Left cardiac atrium (tissue), 4 donors: Measurements from ENCODE around the gene NHLH2. TPM values are rescaled to one million over a fixed set of nuclear protein-coding genes. Genes with fewer than 3 reads are reported as not detected.

Experiments
- ATAC-seq, 2 donors: fragments of 200-7000 bp; cut with Tn5 transposase; one replicate each; pipeline ENCODE4 v1.9.1; 2020; ENCODE audit warnings: mild to moderate bottlenecking in 2 of 2, moderate library complexity in 2 of 2
- DNase-seq: peaks from one replicate; pipeline ENCODE4 v3.0.0-alpha.2; 2020
- intact Hi-C, 2 donors: fragments of 100-400 bp; cut with DNase I; formaldehyde crosslinking; loops; one replicate each; pipeline versions ENCODE4 v1.14.1 to v1.15.1; 2022 to 2023
- total RNA-seq, 2 donors: library from RNA; stranded (reverse); fragmentation: NEBNext Ultra II Directional; extraction: Animal tissue kit (Norgen Biotek cat#: 25700); gene quantifications; one replicate each; pipeline ENCODE4 v1.2.1, GENCODE V29; 2021
- donor health status: DM: no; HTN: yes; CAD: no.
- donor health status: DM: no; HTN: yes; CAD: no; lungs with severe emphysema.
- donor health status: DM: yes; HTN: yes; CAD: no.
- donor health status: Dilated cardiomyopathy.

Gene NHLH2
- total RNA-seq, 2 donors from 2014 or later: not detected

DNA sequence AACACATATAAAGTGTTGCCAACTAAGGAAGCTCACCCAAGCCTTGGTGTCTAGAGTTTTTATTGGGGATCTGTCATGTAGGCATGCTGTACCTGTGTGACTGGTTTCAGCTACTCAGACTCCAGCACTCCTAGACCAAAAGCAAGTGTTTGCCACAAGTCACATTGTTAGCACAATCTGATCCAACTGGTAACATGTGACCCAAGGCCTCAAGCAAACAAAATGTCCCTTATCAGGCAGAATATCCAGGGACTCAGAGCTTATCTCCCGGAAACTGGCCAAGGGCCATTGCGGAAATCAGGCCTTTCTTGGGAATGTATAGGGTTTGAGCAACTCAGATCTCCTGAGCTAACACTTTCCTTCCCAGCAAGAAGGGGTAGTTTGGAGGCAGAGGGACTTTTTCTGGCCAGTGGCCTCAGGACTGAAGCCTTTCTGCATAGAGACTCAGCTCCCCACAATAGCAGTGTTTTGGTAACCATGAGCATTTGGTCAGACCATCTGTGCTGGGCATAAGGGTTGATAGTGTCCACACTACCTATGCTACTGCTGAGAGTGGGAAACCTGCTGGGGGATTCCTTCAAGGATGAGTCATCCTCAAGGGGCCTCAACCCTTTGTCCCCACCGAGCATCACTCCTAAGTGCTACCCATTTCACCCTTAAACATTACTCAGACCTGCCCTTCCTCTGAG, 29.6 kb downstream of the NHLH2 start:
- DNase-seq (peak; percentile 25), ATAC-seq (peak in 1 of 2 donors; percentile 26)
- intact Hi-C loops: no loop called here

DNA sequence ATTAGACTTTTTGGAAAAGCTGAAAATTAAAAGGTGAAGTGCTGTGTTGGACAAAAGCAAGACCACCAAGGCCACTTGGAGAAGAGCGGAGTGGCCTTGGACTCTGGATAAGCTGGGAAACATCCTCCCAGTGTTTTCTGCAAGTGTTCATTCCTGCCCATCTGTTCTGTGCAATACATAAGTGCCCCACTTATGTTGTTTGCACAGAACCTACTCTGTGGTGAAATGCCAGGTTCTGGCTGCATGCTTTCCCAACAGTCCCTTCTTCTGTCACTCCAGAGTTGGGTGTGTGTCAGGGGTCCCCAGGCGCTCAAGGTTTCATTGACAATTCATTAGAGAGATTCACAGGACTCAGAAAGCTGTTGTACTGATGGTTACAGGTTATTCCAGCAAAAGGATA, 30.3 kb downstream of the NHLH2 start:
- intact Hi-C loops: no loop called here
- ATAC-seq: no peak
- no peak for DNase-seq

DNA sequence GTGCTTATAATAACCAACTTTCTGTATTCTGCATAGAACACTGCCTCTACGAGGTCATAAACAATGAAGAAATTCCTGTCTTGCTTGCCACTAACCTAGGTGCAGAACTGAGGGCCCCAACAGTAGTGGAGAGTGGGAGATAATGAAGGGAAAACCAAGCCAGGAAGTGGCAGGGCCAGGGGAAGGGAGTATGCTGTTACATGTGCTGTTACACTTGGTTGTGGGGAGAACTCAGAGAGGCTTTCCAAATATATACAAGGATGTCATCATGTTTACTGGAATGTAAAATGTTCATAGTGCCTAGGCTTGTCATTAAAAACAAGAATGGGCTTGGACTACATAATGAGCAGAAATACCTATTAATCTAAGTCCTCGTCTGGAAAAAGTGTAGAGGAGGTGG, 31.1 kb downstream of the NHLH2 start:
- no peak for ATAC-seq
- intact Hi-C loops: loop anchor here in 1 of 2 donors (10.0 kb wide), 2 partner anchors 175 to 315 kb away; no protein-coding TSS in a partner anchor
- no peak for DNase-seq

DNA sequence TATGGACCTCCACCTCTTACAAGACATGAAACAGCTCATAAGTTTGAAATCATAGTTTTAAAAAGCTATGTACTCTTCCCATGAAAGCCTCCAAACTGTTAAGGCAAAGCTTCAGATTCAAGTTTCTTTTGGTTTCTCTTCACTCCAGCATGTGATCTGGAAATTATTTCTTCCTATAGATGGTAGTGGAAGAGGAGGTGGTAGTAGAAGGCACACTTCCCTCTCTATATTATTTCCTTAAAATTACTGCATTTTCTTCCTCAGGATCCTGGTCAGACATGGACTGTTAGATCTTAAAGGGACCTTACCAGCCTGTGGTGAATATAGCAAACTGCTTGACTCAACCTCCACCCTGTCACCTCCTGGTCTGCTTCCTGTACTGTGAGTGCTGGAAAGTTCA, 31.9 kb downstream of the NHLH2 start:
- ATAC-seq (no peak), DNase-seq (no peak)
- intact Hi-C loops: loop anchor here in 1 of 2 donors (10.0 kb wide), 2 partner anchors 176 to 316 kb away; no protein-coding TSS in a partner anchor

DNA sequence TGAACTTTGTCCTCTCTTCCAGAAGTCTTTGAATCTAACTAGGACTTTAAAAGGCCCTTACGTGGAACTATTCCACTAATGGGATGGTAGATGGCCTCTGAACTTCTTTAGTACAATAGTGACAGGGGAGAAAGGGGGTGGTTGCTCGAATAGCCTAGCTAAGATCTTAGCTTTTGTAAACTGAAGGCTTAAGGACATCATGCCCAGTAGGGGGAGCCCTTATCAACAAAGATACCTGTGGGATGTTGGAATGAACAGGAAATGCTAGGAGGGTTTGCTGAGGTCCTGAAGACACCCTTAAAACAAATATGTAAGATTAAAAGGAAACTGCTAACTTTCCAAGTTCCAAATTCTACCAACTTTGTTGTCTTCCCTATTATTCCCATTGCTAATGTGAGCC, 33.2 kb downstream of the NHLH2 start:
- intact Hi-C loops: loop anchor here in 1 of 2 donors (2.0 to 10.0 kb wide), 3 partner anchors 177 to 317 kb away; no protein-coding TSS in a partner anchor
- DNase-seq (peak; percentile 23), ATAC-seq (peak; percentile 47 to 83)

DNA sequence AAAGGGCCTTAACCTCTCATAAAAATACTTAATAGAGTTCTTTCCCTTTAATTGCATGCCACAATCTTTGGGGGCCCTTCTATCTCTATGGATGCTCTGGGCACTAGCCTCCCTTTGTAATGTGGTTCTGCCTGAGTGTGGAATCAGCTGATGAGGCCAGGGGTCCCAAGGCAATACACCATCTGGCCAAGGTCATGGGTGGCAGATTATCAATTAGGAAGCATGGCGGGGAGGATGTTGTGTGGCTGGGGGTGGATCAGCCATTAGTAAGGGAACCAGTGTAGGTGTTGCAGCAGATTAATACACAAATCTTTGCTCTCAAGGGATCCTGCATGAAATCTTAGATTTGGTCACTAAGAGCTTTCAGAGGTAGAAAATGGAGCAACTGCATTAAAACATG, 35.3 kb downstream of the NHLH2 start:
- ATAC-seq (no peak), DNase-seq (no peak)
- intact Hi-C loops: loop anchor here in 1 of 2 donors (10.0 kb wide), 2 partner anchors 179 to 319 kb away; no protein-coding TSS in a partner anchor

DNA sequence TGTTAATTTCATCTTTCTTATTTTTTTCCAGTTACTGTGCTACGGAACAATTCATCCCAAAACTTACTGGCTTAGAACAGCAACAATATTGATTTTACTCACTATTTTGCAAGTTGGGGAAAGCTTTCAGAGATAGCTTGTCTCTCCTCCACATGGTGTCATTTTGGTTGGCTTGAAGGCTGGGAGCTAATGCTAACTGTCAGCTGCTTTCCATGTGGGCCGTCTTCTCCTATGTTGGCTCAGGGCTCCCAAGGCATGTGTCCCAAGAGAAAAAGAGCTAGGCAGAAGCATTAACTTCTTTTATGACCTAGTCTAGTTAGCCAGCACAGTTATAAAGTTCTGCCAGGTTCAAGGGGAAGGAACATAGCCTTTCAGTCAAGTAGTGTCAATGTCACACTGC, 38.5 kb downstream of the NHLH2 start:
- intact Hi-C loops: loop anchor here in 1 of 2 donors (10.0 kb wide), 2 partner anchors 182 to 322 kb away; no protein-coding TSS in a partner anchor
- ATAC-seq (no peak), DNase-seq (no peak)

DNA sequence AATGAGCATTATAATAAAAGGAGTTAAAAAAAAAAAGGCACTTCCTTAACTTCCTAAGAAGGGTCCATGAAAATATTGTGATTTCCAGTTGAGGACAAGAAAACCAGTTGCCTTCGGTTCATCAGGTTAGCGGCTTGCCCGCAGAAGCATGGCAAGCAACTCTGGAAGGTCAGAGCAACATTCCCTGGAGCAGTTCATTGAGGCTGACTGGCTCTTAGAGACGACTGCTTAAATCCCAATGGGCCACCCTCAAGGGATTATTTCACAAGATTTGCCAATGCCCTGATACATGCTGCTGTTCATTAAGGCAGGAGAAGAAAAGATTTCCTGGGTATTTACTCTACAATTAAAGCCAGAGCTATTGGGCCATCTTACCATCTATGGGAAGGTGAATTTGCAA, 43.4 kb downstream of the NHLH2 start:
- ATAC-seq (no peak), DNase-seq (no peak)
- intact Hi-C loops: no loop called here

DNA sequence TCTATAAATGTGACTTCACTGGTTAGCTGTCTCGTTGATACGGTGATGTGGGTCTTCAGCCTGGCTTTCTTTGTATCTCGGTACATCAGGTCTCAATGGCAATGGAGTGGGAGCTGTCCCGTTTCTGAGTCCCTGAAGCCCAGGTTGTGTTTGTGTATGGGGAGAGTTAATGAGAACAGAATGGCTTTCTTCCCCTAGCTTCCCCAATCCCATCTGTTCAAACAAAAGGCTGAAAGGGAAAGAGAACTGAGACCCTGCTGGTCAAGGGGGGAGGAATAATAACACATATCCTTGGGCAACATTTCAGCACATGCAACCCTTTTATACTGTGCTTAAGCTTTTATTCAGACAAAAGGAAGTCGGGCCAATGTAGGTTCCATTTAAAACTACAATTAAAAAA, 44.0 kb downstream of the NHLH2 start:
- intact Hi-C loops: no loop called here
- no peak for ATAC-seq

DNA sequence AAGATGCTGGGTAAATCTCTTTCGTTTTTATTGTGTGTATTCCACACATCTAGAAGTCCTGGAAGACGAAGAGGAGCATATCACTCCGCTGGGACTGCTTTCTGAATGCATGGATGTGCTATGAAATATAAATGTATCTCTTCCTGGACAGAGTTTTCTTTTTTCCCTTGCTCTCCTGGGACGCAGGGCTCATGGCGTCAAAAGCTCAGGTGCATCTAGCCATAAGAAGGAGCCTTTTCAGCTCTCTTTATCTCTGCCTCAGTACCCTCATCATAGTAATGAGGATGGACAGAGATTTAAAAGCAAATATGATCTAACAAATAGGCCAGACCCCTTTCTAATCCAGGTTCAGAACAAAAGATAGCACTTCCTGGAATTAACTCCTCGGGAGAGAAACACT, 44.9 kb downstream of the NHLH2 start:
- intact Hi-C loops: no loop called here
- DNase-seq (no peak), ATAC-seq (no peak)

More for the DNA sequence above, 44.0 kb downstream of the NHLH2 start:
- DNase-seq: no peak

DNA sequence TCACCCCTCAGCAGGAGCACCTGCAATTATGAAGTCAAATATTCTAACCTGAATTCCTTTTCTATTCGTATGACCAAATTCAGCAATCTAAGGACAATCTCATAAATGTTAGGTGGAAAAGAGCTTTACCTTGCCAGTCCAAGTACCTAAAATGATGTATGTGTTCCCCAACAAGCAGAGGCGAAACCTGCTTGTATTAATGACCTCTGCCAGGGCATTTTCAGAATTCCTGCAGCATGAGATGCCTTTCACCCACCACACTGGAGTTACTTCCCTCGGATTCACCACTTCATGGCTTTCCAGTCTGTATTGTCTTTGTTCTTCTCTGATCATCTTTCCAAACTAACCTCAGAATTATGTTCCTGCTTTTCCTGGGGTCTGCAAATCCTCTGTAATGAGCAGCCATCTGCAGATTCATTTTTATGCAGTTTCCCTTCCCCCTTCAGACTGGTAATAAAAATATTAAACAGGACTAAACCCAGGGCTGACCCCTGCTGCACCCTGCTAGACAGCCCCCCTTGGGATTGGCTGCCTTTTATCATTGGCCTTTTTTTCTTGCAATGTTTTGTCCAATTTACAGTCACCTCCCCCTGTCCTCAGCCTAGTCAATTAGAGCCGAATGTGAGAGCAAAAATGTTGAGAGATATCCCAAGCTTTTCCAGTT, 45.8 kb downstream of the NHLH2 start:
- no peak for ATAC-seq
- no peak for DNase-seq
- intact Hi-C loops: no loop called here

DNA sequence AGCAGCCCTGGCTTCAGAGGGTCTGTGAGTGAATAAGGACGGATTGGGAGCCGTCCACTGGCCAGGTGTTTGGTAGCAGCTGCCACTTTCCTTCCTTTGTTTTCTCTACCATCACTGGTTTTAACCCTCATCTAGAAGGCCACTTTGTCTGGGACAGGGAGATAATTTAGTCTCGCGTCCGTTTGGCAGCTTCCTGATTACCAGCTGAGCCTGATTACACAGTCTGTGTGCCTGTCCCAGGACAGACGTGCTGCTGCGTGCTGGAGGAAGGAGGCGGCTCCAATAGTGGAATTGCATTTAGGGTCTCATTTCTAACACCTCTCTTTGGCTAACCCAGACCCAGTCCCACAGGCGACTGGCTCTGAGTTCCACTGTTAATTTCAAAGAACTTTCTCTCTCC, 47.8 kb downstream of the NHLH2 start:
- intact Hi-C loops: no loop called here
- no peak for DNase-seq
- ATAC-seq: peak in 1 of 2 donors; percentile 56

DNA sequence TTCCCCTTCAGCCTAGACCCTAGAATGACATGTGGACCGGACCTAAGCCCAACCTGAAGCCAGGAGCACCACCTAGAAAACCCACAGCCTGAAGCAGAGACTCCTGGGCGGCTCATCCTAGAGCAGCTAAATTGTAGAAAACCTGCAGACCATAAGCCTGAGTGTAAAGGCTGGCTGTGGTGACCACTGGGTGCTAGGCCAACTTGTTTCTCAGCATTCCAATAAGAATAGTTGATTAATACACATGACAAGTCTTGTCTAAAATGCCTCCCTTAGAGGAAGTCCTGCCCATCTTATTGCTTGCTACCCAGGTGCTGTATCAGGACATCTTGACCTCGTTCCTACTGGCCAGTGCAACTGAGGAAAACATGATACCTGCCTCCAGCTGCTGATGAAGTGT, 49.1 kb downstream of the NHLH2 start:
- intact Hi-C loops: no loop called here
- no peak for ATAC-seq
- no peak for DNase-seq

DNA sequence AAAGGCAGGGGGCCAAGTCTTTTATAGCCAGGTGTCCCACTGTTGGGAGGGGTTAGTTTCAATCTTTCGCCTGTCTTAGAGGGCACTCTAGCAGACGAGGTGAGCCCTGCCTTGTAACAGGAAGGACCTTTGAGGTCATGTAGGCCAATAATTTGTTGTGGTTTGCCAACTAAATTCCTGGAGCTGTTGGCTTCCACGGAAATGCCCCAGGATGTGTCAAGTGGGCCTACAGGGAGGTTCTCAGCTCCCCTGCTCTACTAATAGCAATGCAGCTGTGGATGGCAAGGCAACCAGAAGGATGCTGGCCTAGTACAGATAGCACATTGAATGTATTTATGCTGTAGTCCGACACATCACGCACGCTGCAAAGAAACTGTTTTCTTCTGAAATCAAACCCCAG, 50.1 kb downstream of the NHLH2 start:
- DNase-seq (no peak), ATAC-seq (no peak)
- intact Hi-C loops: no loop called here

DNA sequence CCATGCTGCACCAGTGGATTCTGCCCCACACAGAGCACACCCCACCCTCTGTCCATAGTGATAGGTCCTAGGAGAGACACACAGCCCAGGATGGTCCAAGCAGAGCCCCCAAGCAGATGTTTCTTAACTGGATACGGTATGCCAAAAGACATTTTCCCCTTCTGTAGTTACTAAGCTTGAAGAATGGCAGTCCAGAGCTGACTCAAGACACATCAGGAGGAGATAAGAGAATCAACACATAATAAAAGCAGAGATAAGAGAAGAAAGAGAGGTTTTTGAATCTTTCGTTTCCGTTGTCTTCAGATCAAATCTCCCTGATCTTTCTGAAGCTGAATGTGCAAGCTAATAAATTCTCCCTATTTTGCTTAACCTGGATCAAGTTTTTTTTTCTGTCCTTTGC, 50.6 kb downstream of the NHLH2 start:
- intact Hi-C loops: no loop called here
- ATAC-seq (no peak), DNase-seq (no peak)

Other genes starting within 250 kb of the NHLH2 start
- gene VANGL1, start 199.2 kb downstream of the NHLH2 start, total RNA-seq: 1 to 10 TPM; 5.2 to 7.5 TPM
- 100 to 1,000 TPM; 603 to 715 TPM for gene CASQ2, start 72.4 kb downstream of the NHLH2 start, total RNA-seq
- 1 to 10 TPM; 7.8 to 8.3 TPM for gene SLC22A15, start 135.4 kb upstream of the NHLH2 start, total RNA-seq